HG02852 (cell line): Measurements from ENCODE around the gene PIP5KL1.
A peak's percentile ranks its signal among the peaks of the same experiment; 100 is the strongest.

Source experiments
- ATAC-seq: cut with Tn5 transposase; IDR thresholded peaks from one replicate; pipeline ENCODE4 v1.9.1; 2021; ENCODE audit warnings: mild to moderate bottlenecking, moderate library complexity; ENCODE audit not compliant: unreplicated experiment

PIP5KL1 gene, protein sequence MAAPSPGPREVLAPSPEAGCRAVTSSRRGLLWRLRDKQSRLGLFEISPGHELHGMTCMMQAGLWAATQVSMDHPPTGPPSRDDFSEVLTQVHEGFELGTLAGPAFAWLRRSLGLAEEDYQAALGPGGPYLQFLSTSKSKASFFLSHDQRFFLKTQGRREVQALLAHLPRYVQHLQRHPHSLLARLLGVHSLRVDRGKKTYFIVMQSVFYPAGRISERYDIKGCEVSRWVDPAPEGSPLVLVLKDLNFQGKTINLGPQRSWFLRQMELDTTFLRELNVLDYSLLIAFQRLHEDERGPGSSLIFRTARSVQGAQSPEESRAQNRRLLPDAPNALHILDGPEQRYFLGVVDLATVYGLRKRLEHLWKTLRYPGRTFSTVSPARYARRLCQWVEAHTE

DNA sequence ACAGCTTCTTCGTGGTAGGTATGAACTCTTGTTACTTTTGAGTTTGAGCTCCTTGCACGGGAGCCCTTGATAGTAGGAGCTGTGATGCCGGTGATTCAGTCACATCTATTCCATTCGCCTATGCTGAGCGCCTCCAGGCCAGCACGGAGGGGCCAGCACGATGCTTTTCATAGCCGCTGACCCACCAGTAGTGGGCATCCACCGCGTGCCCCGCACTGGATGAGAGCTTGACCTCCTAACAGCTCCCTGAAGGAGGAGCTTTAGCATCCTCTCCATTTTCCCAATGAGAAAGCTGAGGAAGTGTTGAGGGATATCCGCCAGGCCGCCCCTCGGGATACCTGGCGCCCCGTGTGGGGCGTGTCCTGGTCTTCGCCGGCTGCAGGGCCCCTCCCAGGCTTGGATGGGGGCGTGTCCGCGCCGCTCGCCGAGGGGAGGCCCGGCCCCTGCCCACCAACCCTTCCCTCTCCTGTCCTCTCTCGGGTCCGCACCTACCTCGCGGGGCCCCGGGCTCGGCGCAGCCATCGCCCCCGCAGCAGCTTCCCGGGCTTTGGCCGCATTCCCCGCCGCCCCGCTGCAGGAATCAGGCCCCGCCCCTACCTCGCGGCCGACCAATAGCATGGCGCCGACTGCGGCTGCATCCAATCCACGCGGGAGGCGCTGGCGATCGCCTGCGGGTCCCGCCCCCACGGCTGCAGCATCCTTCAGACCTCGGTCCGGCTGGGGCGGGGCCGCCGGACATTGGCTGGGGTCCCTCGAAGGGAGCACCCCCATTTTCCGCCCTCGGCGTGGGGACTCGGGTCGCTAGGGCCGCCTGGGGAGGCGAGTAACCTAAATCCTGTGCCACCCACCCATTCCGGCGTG lies at the start of gene PIP5KL1:
Gene PIP5KL1, minus strand, starts transcription at position 547 of the 861 bp plus-strand sequence. Its CDS starts 25 bp downstream, at position 522.
- peak; percentile 83 for ATAC-seq

DNA sequence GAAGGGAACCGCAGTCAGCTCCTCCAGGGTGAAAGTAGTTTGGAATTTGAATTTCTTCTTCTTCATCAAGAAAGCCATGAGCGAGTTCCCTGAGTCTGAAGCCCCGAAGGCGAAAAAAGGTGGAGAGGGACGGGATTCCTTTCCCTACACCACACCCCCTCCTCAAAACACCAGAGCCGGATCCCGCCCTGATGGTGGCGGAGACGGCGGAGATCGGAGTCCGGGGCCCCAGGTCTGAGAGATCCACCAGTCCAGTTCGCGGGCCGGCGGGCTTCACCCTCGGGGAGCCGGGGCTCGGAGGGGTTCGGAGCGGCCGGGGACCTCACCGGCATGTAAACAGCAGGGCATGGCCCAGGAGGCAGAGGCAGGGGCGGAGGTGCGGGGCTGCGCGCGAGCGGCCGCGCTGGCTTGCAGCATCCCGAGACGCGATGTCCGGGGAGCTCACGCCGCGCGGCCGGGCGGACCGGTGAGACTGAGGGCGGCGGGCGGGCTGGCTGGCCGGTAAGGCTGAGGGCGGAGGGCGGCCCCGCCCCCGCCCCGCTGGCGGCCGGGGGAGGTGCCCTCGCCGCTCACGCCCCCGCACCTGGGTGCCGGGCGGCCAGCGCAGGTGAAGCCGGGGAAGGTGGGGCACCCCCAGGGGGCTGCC lies 49.6 kb upstream of the PIP5KL1 start:
- peak; percentile 31 for ATAC-seq

DNA sequence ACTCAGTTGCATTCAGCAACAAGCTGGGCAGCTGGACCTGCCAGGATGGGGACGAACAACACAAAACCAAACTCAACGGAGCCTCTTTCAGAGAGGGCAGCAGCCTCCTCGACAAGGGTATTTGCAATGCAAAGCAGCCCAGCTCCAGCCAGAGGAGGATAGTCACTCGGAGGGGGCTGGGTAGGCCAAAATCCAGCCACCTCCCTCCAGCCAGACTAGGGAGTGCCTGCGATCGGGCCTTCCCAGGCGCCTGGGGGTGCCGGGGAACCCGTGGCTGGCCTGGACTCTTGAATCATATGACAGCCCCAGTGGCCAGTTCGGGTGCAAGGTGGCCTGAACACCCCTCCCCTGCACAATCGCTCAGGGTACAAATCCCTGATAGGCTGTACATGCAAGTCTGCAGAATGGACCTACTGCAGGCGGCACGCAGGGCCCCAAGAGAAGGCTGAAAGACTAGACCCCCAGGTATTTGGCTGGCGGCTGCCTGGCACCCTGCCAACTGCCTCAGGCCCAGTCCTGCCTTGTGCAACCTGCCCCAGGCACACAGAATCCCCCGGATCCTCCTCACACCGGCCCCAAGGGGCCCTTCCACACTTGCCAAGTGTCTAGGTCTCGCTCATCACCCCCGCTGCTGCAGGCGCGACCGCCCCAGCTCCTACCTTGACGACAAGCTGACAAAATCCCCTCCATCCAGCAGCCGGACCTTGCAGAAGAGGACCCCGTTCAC lies 48.9 kb upstream of the PIP5KL1 start:
- no peak for ATAC-seq

DNA sequence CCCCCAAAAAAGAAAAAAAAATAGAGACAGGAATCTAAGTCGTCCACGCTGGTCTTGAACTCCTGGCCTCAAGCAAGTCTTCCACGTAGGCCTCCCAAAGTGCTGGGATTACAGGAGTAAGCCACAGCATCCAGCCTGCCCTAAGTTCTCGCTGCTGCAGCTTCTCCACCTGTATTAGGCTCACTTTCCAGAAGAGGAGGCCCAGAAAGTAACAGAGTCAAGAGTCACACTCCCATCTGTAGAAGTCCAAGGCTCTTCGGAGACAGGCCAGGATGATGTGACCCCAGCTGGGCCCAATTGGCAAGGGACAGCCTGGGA lies 48.4 kb upstream of the PIP5KL1 start:
- no peak for ATAC-seq

DNA sequence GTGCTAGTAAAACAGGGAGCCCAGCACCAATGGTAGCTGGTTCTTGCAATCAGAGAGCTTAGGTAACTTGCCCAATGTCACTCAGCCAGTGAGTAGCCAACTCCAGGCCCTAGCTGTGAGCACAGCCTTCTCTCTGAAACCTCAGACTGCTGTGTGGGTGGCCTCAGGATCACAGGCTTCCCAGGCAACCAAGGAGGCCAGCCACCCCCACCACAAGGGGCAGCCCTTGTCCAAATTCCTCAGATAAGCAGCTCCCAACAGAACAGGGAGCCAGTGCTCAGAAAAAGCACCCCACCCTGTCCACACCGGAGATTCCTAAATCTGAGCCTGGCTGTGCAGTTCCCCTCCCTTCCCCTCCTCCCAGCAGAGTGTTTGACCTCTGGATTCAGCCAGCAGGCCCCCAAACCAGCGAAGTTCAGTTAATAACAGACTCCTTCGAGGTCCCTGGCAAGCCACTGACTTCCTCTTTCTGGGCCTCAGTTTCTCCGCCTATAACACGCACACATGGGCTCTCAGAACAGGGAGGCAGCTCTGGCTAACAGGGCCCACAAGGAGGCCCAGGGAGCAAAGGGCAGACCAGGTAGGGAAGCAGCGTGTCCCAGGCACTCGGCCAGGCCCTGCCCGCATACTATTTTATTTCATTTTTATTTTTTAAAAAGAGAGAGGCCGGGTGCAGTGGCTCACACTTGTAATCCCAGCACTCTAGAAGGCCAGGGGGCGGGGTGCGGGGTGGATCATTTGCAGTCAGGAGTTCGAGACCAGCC lies 47.5 kb upstream of the PIP5KL1 start:
- no peak for ATAC-seq

DNA sequence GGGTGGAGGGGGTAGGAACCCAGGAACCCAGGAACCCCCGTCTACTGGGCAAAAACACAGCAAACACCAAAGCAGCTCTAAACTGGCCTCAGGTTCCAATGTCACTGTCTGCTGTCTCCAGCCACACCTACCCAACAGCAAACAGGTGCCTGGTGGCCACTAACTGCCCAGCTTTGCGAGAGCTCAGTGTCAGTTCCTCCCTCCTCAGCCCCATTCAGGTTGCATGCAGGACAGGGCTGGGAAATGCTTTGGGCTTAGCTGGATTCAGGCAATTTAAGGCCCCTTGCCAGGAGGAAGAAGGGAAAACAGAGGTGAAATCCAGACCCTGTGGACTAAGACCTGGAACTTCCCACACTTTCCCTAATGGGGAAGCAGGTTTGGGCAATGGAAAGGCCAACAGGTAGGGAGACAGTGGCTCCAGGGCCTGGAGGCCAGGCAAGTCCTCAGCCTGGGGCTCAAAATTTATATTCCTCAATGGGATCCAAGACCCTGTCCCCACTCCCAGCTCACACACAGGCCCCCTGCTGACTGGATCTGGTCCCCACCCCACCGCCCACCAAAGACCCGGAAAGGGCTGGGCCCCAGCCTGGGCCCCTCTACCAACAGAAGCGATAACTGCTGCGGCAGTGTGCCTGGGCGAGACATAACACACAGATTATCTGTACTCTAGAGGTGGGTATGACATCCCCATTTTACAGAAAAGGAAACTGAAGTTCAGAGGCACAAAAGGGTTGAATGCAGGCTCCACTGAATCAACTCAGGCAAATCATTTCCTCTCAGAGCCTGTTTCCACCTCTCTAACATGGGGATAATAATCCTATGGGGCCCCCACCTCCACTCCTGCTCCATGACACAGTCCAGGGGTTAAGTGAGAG lies 46.7 kb upstream of the PIP5KL1 start:
- no peak for ATAC-seq

DNA sequence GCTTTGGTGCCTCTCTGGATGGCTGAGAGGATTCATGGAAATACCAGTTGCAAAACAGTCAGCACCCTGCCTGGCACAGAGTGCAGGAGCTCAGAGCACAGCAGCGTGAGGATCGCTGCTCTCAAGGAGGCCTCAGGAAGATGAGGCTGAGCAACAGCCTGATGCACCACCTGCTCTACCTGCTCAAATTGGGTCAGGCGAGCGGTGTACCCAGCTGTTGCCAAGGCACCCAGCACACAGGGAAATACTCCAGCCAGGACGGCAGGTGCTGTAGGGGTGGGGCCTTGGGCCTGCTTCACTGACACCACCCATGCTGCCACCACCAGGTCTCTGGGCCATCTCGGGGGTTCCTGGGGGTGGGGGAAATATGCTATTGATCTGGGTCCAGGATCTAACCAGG lies 45.9 kb upstream of the PIP5KL1 start:
- ATAC-seq = no peak

DNA sequence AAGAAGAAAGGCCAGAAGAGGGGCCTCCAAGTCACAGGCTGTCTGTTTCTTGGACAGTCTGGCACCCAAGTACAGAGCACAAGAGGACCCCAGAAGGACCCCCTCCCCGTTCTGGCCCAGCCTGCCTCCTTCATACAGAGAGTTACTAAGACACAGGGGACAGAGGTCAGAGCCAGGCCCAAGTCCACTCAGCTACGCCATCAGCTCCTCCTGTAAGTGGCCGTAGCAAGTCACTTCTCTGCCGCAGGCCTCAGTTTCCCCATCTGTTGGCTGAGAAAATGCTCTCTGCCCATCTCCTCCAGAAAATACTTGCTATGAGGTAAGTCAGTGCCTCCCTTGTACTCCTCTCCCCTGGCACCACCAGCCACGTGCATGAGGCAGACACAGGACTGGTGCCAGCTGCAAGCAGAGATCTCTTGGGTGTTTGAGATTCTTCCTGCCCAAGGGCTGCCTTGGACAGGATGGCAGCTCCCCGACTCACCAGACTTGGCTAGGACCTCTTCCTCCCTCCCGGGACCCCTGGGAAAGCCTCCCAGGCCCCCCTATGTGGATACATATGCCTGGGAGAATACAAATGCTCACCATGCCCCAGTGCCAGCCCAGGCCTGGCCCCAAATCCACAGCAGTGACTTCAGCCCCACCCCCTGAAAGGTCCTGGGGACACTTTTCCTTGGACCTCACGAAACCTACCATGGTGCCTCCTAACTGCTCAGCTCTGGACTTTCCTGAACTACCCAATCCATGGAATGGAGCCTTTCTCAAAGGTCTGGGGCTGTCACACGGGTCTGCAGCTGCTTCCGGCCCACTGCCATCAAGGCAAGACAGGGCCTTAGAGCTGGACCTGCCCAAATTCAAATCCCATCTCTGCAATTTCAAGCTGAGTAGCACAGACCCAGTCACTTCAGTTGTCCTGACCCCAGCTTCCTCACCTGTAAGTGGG lies 45.1 kb upstream of the PIP5KL1 start:
- no peak for ATAC-seq

DNA sequence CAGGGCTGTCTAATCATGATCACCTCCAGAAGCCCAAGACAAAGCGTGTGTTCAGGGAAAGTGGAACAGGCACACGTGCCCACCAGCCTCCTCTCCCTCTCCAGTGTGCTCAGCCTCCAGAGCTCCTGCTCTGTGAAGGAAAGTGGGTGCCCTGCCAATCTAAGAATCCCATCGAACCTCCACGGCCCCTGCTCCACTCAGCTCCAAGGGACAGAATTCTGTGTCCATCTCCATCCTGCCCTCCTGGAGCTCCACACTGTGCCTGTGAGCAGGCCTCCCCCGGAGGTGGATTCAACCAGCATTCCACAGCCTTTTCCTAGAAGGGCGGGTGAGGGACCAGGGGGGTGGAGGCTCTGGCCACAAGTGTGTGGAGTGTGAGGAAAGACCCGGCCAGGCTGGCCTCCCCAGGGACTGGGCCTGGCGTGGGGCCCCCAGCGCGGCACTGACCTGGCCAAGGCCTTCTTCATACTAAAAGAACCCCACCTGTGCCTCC lies 44.2 kb upstream of the PIP5KL1 start:
- no peak for ATAC-seq

DNA sequence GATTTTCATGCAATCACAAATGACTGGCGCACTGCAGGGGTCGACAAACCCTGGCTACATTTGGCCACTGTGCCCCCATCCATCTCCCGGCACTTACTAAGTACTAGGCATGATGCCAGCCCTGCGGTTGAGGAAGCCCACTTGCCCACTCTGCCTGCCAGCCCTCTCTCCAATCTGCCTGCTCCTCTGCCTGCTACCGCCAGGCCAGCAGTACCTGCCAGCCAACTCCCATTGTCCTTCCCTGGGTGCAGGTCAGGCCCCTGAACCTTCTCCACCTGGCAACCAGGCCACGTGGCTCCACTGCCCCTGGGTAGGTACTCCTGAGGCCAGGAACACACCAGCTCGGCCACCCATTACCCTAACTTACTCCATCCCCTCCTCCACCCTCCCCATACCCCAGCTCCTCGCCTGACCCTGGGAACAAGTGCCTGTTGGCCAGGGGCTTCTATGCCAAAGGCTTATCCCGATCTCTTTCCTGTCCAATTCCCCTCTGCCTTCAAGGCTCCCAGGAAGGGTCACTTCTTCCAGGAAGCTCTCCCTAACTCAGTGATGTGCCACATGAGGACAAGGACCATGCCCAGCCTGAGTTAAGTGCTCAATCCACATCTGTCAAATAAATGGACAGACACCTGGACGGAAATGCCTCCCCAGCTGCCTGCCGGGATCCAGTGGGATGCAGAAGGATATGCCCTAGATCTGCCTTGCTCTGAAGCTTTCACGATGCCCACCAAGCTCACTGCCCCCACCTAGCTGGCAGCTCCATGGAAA lies 43.6 kb upstream of the PIP5KL1 start:
- ATAC-seq = no peak

DNA sequence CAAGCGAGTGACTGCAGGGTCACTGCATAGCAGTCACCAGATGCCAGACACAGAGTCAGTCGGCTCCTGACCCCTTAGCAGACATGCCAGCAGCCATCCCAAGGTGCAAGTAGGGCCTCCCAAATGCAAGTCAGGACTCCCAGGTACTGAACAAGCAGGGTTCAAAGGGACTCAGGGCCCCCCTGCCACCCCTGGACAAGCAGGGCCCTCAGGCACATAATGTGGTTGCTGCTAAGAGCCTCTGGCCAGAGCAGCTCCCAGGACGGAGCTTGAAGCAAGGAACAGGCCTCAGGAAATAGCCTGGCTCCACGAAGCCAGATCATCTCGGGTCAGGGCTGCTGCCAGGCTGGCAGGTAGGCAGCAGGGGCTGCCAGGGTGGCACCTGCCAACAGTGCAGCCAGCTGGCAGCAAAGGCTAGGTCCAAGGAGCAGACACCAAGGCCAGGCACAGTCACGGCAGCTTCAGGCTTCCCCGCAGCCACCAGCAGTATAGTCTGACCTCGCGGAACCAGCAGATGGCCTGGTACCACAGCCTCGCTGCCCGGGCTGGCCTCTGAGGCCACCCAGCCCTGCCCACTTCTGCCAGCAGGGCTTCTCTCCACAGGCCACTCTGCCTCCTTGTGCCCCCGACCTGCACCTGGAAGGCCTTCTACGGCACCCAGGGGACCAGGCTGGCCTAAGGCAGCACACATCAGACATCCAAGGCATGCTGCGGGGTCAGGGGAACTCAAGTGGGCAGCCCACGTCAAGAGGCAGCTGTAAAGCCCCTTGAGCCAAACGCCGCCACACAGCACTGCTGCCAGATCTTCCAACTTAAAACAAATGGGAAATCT lies 42.8 kb upstream of the PIP5KL1 start:
- ATAC-seq = no peak

DNA sequence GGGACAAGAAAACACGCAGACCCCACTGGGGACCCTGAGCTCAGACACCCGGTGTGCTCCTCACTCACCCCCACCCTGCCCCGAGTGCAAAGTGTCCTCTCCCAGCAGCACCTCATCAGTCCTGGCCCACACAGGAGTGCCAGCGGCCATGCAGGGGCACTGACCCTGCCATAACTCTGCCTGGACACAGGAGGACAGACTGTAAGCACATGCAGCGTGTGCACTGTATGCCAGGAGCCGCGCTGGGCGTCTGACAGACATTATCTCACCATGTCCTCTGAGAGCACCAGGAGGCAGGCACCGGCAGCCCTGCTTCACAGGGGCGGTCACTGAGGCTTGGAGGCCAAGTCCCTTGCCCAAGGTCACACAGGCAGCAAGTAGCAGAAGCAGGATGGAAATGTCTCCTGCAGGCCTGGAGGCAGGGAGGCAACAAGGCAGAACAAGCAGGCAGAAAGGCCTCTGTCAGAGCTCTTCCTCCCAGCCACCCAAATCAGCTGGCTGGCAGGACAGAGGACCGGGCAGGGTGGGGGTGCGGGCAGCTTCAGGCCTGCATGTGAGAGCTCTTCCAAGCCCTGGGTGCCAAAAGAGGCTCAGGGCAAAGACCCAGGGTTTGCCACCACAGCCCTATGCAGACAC lies 41.8 kb upstream of the PIP5KL1 start:
- no peak for ATAC-seq

DNA sequence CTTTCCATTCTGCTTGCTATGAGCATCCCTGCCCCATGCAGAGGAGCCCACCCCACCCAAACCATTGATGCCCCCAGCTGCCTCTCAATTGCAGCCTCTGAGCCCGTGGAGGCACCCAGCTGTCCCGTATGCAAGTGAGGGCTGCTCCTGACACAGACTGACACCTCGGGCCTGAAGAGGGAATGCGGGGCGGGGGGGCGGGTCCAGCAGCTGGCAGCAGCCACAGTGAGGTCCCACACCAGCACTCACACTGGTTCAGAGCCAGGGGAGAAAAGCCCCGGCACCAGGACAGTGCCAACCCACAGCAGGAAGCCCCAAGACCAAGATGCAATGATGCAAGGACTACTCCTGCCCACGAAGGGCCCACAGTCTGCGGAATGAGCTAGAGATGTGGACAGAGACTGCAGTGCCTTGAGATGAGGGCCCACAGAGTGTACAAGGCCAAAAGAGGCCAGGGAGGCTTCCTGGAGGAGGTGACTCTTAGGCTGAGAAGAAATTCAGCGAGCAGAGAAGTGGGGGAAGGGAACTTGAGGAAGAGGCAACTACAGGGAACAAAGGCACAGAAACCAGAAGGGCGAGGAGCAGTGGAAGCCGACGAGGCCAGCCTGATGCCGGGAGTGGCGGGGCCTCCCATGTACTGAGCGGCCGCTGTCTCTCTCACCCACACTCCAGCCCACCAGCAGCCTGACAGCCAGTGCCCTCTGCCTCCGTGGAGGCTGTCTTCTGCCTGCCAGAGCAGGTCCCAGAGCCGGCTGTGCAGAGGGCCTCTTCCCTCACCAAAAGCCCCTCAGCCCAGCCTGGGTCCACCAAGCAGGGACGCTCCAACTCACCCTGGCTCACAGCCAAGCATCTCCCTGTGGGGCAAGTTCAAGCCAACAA lies 41.0 kb upstream of the PIP5KL1 start:
- no peak for ATAC-seq

DNA sequence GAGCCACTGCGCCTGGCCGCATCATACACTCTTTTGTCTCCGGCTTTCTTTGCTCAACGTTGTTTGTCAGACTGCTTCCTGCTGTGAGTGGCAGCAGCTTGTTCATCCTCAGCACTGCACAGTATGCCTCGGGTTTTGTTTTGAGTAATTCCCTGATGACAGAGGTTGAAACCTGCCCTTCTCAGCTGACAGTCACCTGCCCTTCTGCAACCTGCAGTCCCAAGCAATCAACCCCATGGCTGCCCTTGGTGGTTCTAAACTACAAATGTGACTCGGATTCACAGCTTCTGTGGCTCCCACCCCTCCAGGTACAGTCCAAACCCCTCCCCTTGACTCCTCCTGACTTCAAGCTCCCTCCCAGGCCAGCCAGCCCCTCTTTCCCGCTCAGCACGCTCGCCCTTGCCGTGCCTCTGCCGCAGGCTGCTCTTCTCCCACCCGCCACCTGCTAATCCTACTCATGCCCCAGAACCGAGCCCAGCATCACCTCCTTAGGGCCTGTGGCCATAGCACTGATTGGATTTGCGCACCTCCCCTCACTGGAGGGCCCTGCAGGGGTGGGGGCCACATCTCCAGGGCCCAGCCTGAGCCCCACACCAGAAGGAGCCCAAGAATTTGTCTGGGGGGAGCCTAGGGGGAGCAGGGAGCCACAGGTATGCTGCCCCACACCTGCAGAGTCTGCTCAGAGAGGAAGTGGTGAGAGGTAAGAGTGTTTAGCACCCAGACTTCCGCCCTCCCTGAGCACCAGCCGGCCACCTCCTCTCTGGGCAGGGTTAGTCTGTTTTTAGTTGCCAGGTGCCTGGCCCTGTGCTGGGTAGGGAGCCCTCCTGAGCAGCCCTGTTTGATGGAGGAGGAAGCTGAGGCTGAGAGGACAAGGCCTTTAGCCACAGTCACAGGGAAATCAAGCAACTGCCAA lies 40.1 kb upstream of the PIP5KL1 start:
- peak; percentile 83 for ATAC-seq
